SH-SY5Y (cell line): ENCODE data around the gene MGAT3.

Source experiments
- GATA2 ChIP-seq: IDR thresholded peaks from 2 replicates; pipeline ENCODE4 v1.6.1; 2011; ENCODE audit warnings: mild to moderate bottlenecking, low read depth, low read length
- GATA3 ChIP-seq: IDR thresholded peaks from 2 replicates; pipeline ENCODE4 v1.6.1; 2011; ENCODE audit warnings: low read depth, mild to moderate bottlenecking, low read length, moderate library complexity

GRCh38 chr22:39449708-39450107 lies 7.1 kb upstream of the MGAT3 start:
- TF ChIP-seq GATA2 (no peak), GATA3 (no peak)
